NCI-H1417 treated with DMSO at 0.1 percent for 48 hours (cell line): ENCODE results near the gene ADGRL3.
"Not testable (repeated sequence)": the region's sequence is repeated elsewhere in the genome, so short reads cannot be mapped to it uniquely, and the experiment has no call there.

Source experiments
- DNase-seq: peaks from one replicate; lab custom pipeline; 2025; lab: John Stamatoyannopoulos, UW

The ADGRL3 gene

GRCh38 chr4:61756937-61757336 is 556.8 kb downstream of the ADGRL3 start:
- DNase-seq, result not testable (repeated sequence)

GRCh38 chr4:61757983-61758382 is 557.9 kb downstream of the ADGRL3 start:
- DNase-seq, result not testable (repeated sequence)

GRCh38 chr4:61758596-61758995 is 558.5 kb downstream of the ADGRL3 start:
- DNase-seq, result not testable (repeated sequence)

GRCh38 chr4:61759245-61759644 is 559.1 kb downstream of the ADGRL3 start:
- DNase-seq, result not testable (repeated sequence)

- DNase-seq, result not testable (repeated sequence)
Measured at GRCh38 chr4:61759885-61760284, 559.8 kb downstream of the ADGRL3 start.

GRCh38 chr4:61760820-61761219 is 560.7 kb downstream of the ADGRL3 start:
- no peak for DNase-seq

GRCh38 chr4:61762722-61763627 is 562.8 kb downstream of the ADGRL3 start:
- DNase-seq, result no peak

- no peak for DNase-seq
Measured at GRCh38 chr4:61763682-61764081, 563.6 kb downstream of the ADGRL3 start.

- not testable (repeated sequence) for DNase-seq
Measured at GRCh38 chr4:61764090-61764489, 564.0 kb downstream of the ADGRL3 start.

- DNase-seq, result not testable (repeated sequence)
Measured at GRCh38 chr4:61769444-61770167, 569.5 kb downstream of the ADGRL3 start.

- no peak for DNase-seq
Measured at GRCh38 chr4:61770456-61770855, 570.3 kb downstream of the ADGRL3 start.

GRCh38 chr4:61771056-61771455 is 570.9 kb downstream of the ADGRL3 start:
- no peak for DNase-seq

- no peak for DNase-seq
Measured at GRCh38 chr4:61772126-61772525, 572.0 kb downstream of the ADGRL3 start.

- no peak for DNase-seq
Measured at GRCh38 chr4:61773655-61774245, 573.6 kb downstream of the ADGRL3 start.

- peak; percentile 34 for DNase-seq
Measured at GRCh38 chr4:61782133-61782532, 582.0 kb downstream of the ADGRL3 start.

GRCh38 chr4:61783050-61783449 is 582.9 kb downstream of the ADGRL3 start:
- no peak for DNase-seq

GRCh38 chr4:61785761-61786160 is 585.6 kb downstream of the ADGRL3 start:
- no peak for DNase-seq

GRCh38 chr4:61786211-61786610 is 586.1 kb downstream of the ADGRL3 start:
- no peak for DNase-seq

GRCh38 chr4:61795998-61796397 is 595.9 kb downstream of the ADGRL3 start:
- no peak for DNase-seq

GRCh38 chr4:61799794-61800193 is 599.7 kb downstream of the ADGRL3 start:
- DNase-seq, result no peak

- DNase-seq, result no peak
Measured at GRCh38 chr4:61805227-61805626, 605.1 kb downstream of the ADGRL3 start.

- DNase-seq, result no peak
Measured at GRCh38 chr4:61805979-61806378, 605.9 kb downstream of the ADGRL3 start.

- no peak for DNase-seq
Measured at GRCh38 chr4:61812171-61812570, 612.0 kb downstream of the ADGRL3 start.
